Prostate gland (tissue), 2 donors: Measurements from ENCODE around the gene UPK1B. TPM values are rescaled to one million over a fixed set of nuclear protein-coding genes. Genes with fewer than 3 reads are reported as not detected.

ENCODE experiments used
- DNase-seq: peaks from one replicate; pipeline ENCODE4 v3.0.0-alpha.2; 2019; ENCODE audit warnings: low spot score
- H3K27ac ChIP-seq, 2 donors: fragments of 200-600 bp; sonication (generic); 2 replicates each; pipeline ENCODE4 v1.5.1; 2017 to 2019
- H3K27me3 ChIP-seq: fragments of 200-600 bp; sonication (generic); replicated peaks from 2 replicates; pipeline ENCODE4 v1.5.1; 2019; ENCODE audit not compliant: insufficient read depth
- H3K36me3 ChIP-seq, 2 donors: fragments of 200-600 bp; sonication (generic); 1 replicate in 1 of 2; 2 replicates in 1 of 2; pipeline versions ENCODE4 v1.5.1 to v1.8.1; 2017 to 2019
- H3K4me1 ChIP-seq: fragments of 200-600 bp; sonication (generic); replicated peaks from 2 replicates; pipeline ENCODE4 v1.5.1; 2019
- H3K4me3 ChIP-seq, 2 donors: fragments of 200-600 bp; sonication (generic); 2 replicates each; pipeline ENCODE4 v1.5.1; 2017 to 2019
- H3K9me3 ChIP-seq: fragments of 200-600 bp; sonication (generic); 2 replicates; pipeline ENCODE4 v1.5.1; 2017
- CTCF ChIP-seq, 4 experiments: fragments of 200-600 bp in 2 of 4; fragments of 450-650 bp in 2 of 4; sonication (generic) in 2 of 4; IDR thresholded peaks; 1 replicate in 3 of 4; 2 replicates in 1 of 4; pipeline ENCODE4 v1.5.1; 2016 to 2019; ENCODE audit warnings: antibody characterized with exemption in 4 of 4, mild to moderate bottlenecking in 2 of 4, moderate library complexity in 2 of 4
- POLR2A ChIP-seq: fragments of 450-650 bp; IDR thresholded peaks from one replicate; pipeline ENCODE4 v1.6.1; 2016; ENCODE audit warnings: antibody characterized with exemption, mild to moderate bottlenecking
- POLR2AphosphoS5 ChIP-seq: sonication (generic); formaldehyde crosslinking; IDR thresholded peaks from one replicate; pipeline ENCODE4 v1.6.1; 2017; ENCODE audit warnings: antibody characterized with exemption
- WGBS: methylation state at CpG from one replicate; pipeline ENCODE4 v1.1.5; 2018; 5-methylcytosine and 5-hydroxymethylcytosine counted together
- intact Hi-C: fragments of 100-400 bp; cut with DNase I; formaldehyde crosslinking; loops from one replicate; pipeline ENCODE4 v1.14.2; 2022
- total RNA-seq, 2 donors: library from RNA; depleted of rRNA; stranded (reverse); fragments of >200 nt; gene quantifications; one replicate each; pipeline ENCODE4 v1.1.0, GENCODE V29; 2016

Gene UPK1B
- total RNA-seq, 2 donors from 2014 or later: not detected

DNA sequence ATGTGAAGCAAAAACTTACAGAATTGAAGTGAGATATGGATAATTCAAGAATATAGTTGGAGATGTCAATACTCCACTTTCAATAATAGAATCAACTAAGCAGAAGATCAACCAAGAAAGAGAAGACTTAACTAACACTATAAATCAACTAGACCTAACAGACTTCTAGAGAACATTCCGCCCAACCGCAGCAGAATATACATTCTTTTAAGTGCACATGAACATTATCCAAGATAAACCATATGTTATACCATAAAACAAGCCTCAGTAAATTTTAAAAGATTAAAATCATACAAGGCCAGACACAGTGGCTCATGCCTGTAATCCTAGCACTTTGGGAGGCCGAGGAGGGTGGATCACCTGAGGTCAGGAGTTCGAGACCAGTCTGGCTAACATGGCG, 32.9 kb upstream of the UPK1B start:
- H3K27me3 ChIP-seq: no peaks in the 10 kb centered on the region
- DNase-seq: no peak
- no peaks in the 10 kb centered on the region for H3K9me3 ChIP-seq
- H3K4me1 ChIP-seq: no peaks in the 10 kb centered on the region
- H3K4me3 ChIP-seq: no peak overlapping the region
- TF ChIP-seq CTCF (IDR thresholded peaks at IDR 0.05) (no peak), POLR2A (no peak), POLR2AphosphoS5 (no peak)
- H3K27ac ChIP-seq: no peak overlapping the region
- WGBS: 64% methylated on average over 5 of the region's 5 CpGs
- intact Hi-C loops: no loop called here
- H3K36me3 ChIP-seq: no peaks in the 10 kb centered on the region

- Histone ChIP-seq H3K9me3 (no peaks in the 10 kb centered on the region), H3K4me1 (no peaks in the 10 kb centered on the region), H3K4me3 (no peak overlapping the region), H3K27ac (no peak overlapping the region), H3K27me3 (no peaks in the 10 kb centered on the region), H3K36me3 (no peaks in the 10 kb centered on the region)
- intact Hi-C loops: no loop called here
- DNase-seq: no peak
- TF ChIP-seq CTCF (IDR thresholded peaks at IDR 0.05) (no peak), POLR2A (no peak), POLR2AphosphoS5 (no peak)
These were observed 28.3 kb upstream of the UPK1B start for GRCh38 chr3:119145128-119145499.

DNA sequence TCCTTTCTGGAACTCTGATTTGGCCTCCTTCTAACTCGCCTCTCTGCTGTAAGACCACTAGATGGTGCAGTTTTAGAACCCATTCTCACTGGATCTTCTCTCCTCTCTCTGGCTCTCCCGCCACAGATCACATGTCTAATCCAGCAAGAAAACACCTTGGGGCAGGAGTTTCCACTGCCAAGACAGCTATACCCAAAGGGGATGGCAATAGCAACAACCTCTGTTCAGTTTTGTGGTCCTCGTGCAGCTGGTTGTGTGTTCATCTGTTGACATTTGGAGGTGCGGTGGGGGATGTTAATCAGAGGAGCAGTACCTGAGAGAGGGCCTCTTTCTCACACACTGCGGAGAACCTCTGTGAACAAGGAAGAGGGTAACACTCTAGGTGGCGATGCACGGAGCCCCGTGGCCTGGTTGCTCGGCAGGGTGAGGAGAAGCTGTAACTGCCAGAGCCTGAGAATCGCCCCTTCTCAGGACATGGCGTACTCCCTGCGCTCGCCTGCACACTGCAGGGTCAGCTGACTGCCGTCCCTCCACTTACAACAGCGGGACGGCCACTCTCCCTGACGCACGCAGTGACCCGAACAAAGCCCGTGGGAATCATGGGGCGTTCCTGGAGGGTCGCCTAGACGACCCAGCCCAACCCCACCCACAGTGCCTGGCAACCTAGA, 27.8 kb upstream of the UPK1B start, which contains the start of gene TEX55:
TSS of gene TEX55 (plus strand) at position 666 of the 668 bp plus-strand sequence. CDS start 25 bp downstream, outside the sequence.
- Histone ChIP-seq H3K9me3 (no peaks in the 10 kb centered on the region), H3K27me3 (no peaks in the 10 kb centered on the region), H3K36me3 (no peaks in the 10 kb centered on the region), H3K4me1 (no peaks in the 10 kb centered on the region), H3K27ac (no peak within 1 kb of the TSS), H3K4me3 (no peak within 1 kb of the TSS)
- TF ChIP-seq CTCF (IDR thresholded peaks at IDR 0.05) (peak in 3 of 4 experiments; percentile 43 to 55 (median 52)), POLR2AphosphoS5 (peak; percentile 58), POLR2A (no peak)
- DNase-seq: peak; percentile 20
- WGBS: 79% methylated on average over 23 of the region's 23 CpGs
- intact Hi-C loops: no loop called here

DNA sequence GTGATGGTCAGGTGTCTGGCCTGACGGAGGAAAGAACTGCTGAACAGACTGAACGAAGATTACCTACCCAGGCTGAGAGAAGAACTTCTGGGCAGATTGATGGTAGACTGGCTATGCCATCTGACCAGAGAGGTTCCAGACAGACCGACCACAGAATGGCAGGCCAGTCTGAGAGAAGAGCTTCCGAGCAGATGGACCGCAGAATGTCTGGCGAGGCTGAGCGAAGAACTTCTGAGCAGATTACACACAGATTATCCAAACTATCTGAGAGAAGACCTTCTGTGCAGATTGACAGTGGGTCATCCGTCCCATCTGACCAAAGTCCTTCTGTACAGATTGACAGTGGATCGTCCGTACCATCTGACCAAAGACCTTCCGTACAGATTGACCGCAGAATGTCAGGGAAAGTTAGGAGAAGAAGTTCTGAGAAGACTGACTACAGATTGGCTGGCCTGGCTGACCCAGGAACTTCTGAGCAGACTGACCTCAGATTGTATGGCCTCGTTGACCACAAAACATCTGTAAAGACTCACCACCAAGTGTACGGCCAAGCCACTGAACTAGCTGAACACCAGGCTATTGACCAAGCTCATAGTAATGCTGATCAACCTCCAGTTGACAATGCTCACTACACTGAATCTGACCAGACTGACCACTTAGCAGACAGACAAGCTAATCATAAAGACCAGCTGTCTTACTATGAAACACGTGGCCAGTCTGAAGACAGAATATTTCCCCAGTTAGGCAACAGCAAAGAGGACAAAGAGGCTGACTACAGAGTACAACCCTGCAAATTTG, 26.6 kb upstream of the UPK1B start:
- DNase-seq: no peak
- Histone ChIP-seq H3K4me3 (no peak overlapping the region), H3K36me3 (no peaks in the 10 kb centered on the region), H3K4me1 (no peaks in the 10 kb centered on the region), H3K9me3 (no peaks in the 10 kb centered on the region), H3K27me3 (no peaks in the 10 kb centered on the region), H3K27ac (no peak overlapping the region)
- 87% methylated on average over 15 of the region's 15 CpGs for WGBS
- intact Hi-C loops: no loop called here
- TF ChIP-seq POLR2AphosphoS5: no peak
- no peak for TF ChIP-seq POLR2A
- no peak for TF ChIP-seq CTCF (IDR thresholded peaks at IDR 0.05)
